Measurements from ENCODE around the gene UBP1.
"Not testable (repeated sequence)": the region's sequence is repeated elsewhere in the genome, so short reads cannot be mapped to it uniquely, and the experiment has no call there.

DNA sequence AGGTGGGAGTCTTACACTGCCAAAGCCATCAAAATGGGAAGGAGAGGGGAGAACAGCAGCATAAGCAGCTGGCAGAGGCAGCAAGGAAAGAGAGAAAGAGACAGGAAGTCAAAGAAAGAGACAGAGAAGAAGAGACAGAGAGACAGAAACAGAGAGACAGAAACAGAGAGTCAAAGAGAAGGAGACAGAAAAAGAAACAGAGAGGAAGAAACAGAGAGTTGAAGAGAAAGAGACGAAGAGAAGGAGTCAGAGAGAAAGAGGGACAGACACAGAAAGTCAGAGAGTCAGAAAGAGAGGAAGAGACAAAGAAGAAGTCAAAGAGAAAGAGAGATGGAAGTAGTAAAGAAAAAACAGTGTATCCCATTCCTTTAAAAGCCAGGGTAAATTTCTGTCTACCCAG, 11.8 kb upstream of the UBP1 start:
- TF ChIP-seq, protein P1, sequence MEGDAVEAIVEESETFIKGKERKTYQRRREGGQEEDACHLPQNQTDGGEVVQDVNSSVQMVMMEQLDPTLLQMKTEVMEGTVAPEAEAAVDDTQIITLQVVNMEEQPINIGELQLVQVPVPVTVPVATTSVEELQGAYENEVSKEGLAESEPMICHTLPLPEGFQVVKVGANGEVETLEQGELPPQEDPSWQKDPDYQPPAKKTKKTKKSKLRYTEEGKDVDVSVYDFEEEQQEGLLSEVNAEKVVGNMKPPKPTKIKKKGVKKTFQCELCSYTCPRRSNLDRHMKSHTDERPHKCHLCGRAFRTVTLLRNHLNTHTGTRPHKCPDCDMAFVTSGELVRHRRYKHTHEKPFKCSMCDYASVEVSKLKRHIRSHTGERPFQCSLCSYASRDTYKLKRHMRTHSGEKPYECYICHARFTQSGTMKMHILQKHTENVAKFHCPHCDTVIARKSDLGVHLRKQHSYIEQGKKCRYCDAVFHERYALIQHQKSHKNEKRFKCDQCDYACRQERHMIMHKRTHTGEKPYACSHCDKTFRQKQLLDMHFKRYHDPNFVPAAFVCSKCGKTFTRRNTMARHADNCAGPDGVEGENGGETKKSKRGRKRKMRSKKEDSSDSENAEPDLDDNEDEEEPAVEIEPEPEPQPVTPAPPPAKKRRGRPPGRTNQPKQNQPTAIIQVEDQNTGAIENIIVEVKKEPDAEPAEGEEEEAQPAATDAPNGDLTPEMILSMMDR (IDR thresholded peaks at IDR 0.05; ENCODE audit: low read length), result not testable (repeated sequence)
- TF ChIP-seq EZH2 (IDR thresholded peaks at IDR 0.05; ENCODE audit: borderline replicate concordance, low read length), result not testable (repeated sequence)
